Endothelial cell (in vitro differentiated cells): ENCODE data around the gene RPL36. TPM values are rescaled to one million over a fixed set of nuclear protein-coding genes. Genes with fewer than 3 reads are reported as not detected.

ENCODE experiments used
- DNase-seq: peaks from one replicate; pipeline ENCODE4 v3.0.0; 2021; ENCODE audit warnings: low spot score
- H3K27ac Mint-ChIP-seq: one replicate; pipeline ENCODE4 v1.8.0; 2021; ENCODE audit warnings: mixed read lengths, inconsistent platforms; ENCODE audit not compliant: unreplicated experiment
- H3K27me3 Mint-ChIP-seq: one replicate; pipeline ENCODE4 v1.8.0; 2021; ENCODE audit warnings: mild to moderate bottlenecking, moderate library complexity, mixed read lengths, inconsistent platforms; ENCODE audit not compliant: unreplicated experiment
- H3K36me3 Mint-ChIP-seq: one replicate; pipeline ENCODE4 v1.8.0; 2021; ENCODE audit warnings: mild to moderate bottlenecking, low read depth, mixed read lengths, inconsistent platforms; ENCODE audit not compliant: unreplicated experiment
- H3K4me1 Mint-ChIP-seq: one replicate; pipeline ENCODE4 v1.8.0; 2021; ENCODE audit warnings: mild to moderate bottlenecking, mixed read lengths, inconsistent platforms; ENCODE audit not compliant: unreplicated experiment
- H3K4me3 Mint-ChIP-seq: one replicate; pipeline ENCODE4 v1.8.0; 2021; ENCODE audit warnings: mild to moderate bottlenecking, mixed read lengths, inconsistent platforms; ENCODE audit not compliant: unreplicated experiment
- H3K9me3 Mint-ChIP-seq: one replicate; pipeline ENCODE4 v1.8.0; 2021; ENCODE audit warnings: mixed read lengths, inconsistent platforms; ENCODE audit not compliant: unreplicated experiment
- CTCF ChIP-seq: fragments of 200-600 bp; sonication (generic); IDR thresholded peaks from one replicate; pipeline ENCODE4 v1.5.0; 2021; ENCODE audit warnings: antibody characterized with exemption; ENCODE audit not compliant: unreplicated experiment
- total RNA-seq: library from RNA; stranded (reverse); fragmentation: NEBNext Ultra II Directional; extraction: Animal tissue kit (Norgen Biotek cat#: 25700); gene quantifications from one replicate; pipeline ENCODE4 v1.2.1, GENCODE V29; 2021; ENCODE audit not compliant: unreplicated experiment

The RPL36 gene
- total RNA-seq, 1 donor from 2014 or later, result 910 TPM

- peaks cover 7% of the 10 kb centered on the region for H3K27me3 Mint-ChIP-seq
- H3K4me1 Mint-ChIP-seq, result peaks cover 4% of the 10 kb centered on the region
- H3K4me3 Mint-ChIP-seq, result no peak overlapping the region
- H3K36me3 Mint-ChIP-seq, result peaks cover 15% of the 10 kb centered on the region
- no peak overlapping the region for H3K27ac Mint-ChIP-seq
- H3K9me3 Mint-ChIP-seq, result no peaks in the 10 kb centered on the region
- TF ChIP-seq CTCF, result no peak
- DNase-seq, result no peak
These were observed 5.6 kb downstream of the RPL36 start for GRCh38 chr19:5695649-5696195.

GRCh38 chr19:5696196-5697021 lies 6.3 kb downstream of the RPL36 start:
- H3K27me3 Mint-ChIP-seq, result peaks cover 6% of the 10 kb centered on the region
- DNase-seq, result no peak
- H3K36me3 Mint-ChIP-seq, result peaks cover 18% of the 10 kb centered on the region
- no peak overlapping the region for H3K4me3 Mint-ChIP-seq
- no peaks in the 10 kb centered on the region for H3K4me1 Mint-ChIP-seq
- H3K9me3 Mint-ChIP-seq, result no peaks in the 10 kb centered on the region
- H3K27ac Mint-ChIP-seq, result no peak overlapping the region
- no peak for TF ChIP-seq CTCF

- H3K27ac Mint-ChIP-seq, result no peak overlapping the region
- peaks cover 16% of the 10 kb centered on the region for H3K36me3 Mint-ChIP-seq
- TF ChIP-seq CTCF, result no peak
- H3K4me1 Mint-ChIP-seq, result no peaks in the 10 kb centered on the region
- no peak for DNase-seq
- H3K9me3 Mint-ChIP-seq, result no peaks in the 10 kb centered on the region
- no peak overlapping the region for H3K4me3 Mint-ChIP-seq
- peaks cover 6% of the 10 kb centered on the region for H3K27me3 Mint-ChIP-seq
These were observed 7.2 kb downstream of the RPL36 start for GRCh38 chr19:5697022-5697889.

- H3K9me3 Mint-ChIP-seq, result no peaks in the 10 kb centered on the region
- H3K4me3 Mint-ChIP-seq, result no peak overlapping the region
- H3K4me1 Mint-ChIP-seq, result no peaks in the 10 kb centered on the region
- no peak for DNase-seq
- peaks cover 7% of the 10 kb centered on the region for H3K27me3 Mint-ChIP-seq
- no peak for TF ChIP-seq CTCF
- no peak overlapping the region for H3K27ac Mint-ChIP-seq
- peaks cover 16% of the 10 kb centered on the region for H3K36me3 Mint-ChIP-seq
These were observed 8.0 kb downstream of the RPL36 start for GRCh38 chr19:5697890-5698634.
